ENCODE measurements around the gene SLC25A42.

- TF ChIP-seq POLR2AphosphoS5 (IDR thresholded peaks at IDR 0.05; ENCODE audit: insufficient read depth, low read depth, low read length) (no peak), CTCF (IDR thresholded peaks at IDR 0.05; ENCODE audit: extremely low read depth in 1 of 2, insufficient read depth in 1 of 2, low read depth in 1 of 2, low read length in 2 of 2) (no peak), POLR2A (IDR thresholded peaks at IDR 0.05; ENCODE audit: low read depth, low read length) (no peak), EZH2 (IDR thresholded peaks at IDR 0.05; ENCODE audit: borderline replicate concordance, low read depth, low read length, severe bottlenecking) (no peak)
Measured at GRCh38 chr19:19081642-19082151, 17.9 kb downstream of the SLC25A42 start.
